ENCODE data around the gene DNAJA4. TPM values are rescaled to one million over a fixed set of nuclear protein-coding genes. Genes with fewer than 3 reads are reported as not detected.

Gene DNAJA4
- total and polyA plus RNA-seq, 2 of the 8 experiments (the other 6 are each of a cell fraction or from before 2014, with no cell fraction given), result 3.6 to 6.2 TPM

- Histone ChIP-seq H2BK12ac (ENCODE audit: low read depth, low read length) (no peak overlapping the region), H3K4me3 (ENCODE audit: extremely low read depth in 1 of 4, insufficient read depth in 2 of 4, low read depth in 3 of 4, low read length in 4 of 4) (no peak overlapping the region), H3K9me3 (ENCODE audit: insufficient read depth in 2 of 2, low read depth in 1 of 2, low read length in 1 of 2) (no peaks in the 10 kb centered on the region), H2BK5ac (ENCODE audit: low read depth, low read length) (no peak overlapping the region), H3K56ac (replicated peaks; ENCODE audit: insufficient read length, low read depth, low read length) (no peak overlapping the region), H4K8ac (ENCODE audit: extremely low read depth, insufficient read depth, low read length) (no peak overlapping the region), H3K14ac (ENCODE audit: insufficient read length) (no peak overlapping the region), H3K18ac (ENCODE audit: extremely low read depth, low read length) (no peak overlapping the region), H2BK20ac (ENCODE audit: low read length) (no peak overlapping the region), H3K27me3 (replicated peaks in 1 of 4; ENCODE audit: control insufficient read depth in 3 of 4, extremely low read depth in 1 of 4, insufficient read depth in 3 of 4, low read length in 3 of 4) (no peaks in the 10 kb centered on the region), H3K27ac (ENCODE audit: low read depth, low read length) (no peak overlapping the region), H4K20me1 (replicated peaks in 1 of 2; ENCODE audit: control insufficient read depth in 1 of 2, insufficient read depth in 2 of 2, low read length in 2 of 2) (no peaks in the 10 kb centered on the region), H2AFZ (ENCODE audit: low read length) (no peak overlapping the region), H4K5ac (ENCODE audit: insufficient read length, low read depth, low read length) (no peak overlapping the region), H3K23ac (ENCODE audit: insufficient read length) (no peak overlapping the region), H4K91ac (replicated peaks; ENCODE audit: insufficient read length, low read length) (no peak overlapping the region), H3K79me1 (ENCODE audit: low read depth, low read length) (no peaks in the 10 kb centered on the region), H2BK15ac (ENCODE audit: low read length) (no peak overlapping the region; the same call in 1 of the 2 replicates), H3K4me1 (replicated peaks in 1 of 4; ENCODE audit: control insufficient read depth in 3 of 4, insufficient read depth in 4 of 4, low read length in 3 of 4) (peaks cover 6 to 16% (median 14%) of the 10 kb centered on the region in 4 experiments), H3K9ac (replicated peaks in 1 of 4; ENCODE audit: extremely low read depth in 1 of 4, low read depth in 3 of 4, low read length in 3 of 4) (no peak overlapping the region), H3K4me2 (ENCODE audit: insufficient read depth in 1 of 2, low read depth in 2 of 2, low read length in 2 of 2) (no peak overlapping the region), H2AK5ac (ENCODE audit: low read depth, low read length) (no peak overlapping the region), H3K4ac (replicated peaks; ENCODE audit: insufficient read length, low read depth, low read length) (no peak overlapping the region), H3K23me2 (ENCODE audit: low read depth, low read length) (no peaks in the 10 kb centered on the region; the same call in 1 of the 2 replicates), H3K79me2 (ENCODE audit: control insufficient read depth in 1 of 2, insufficient read depth in 2 of 2, low read length in 2 of 2) (no peaks in the 10 kb centered on the region), H3K36me3 (ENCODE audit: control insufficient read depth in 2 of 4, insufficient read depth in 4 of 4, low read length in 3 of 4) (no peaks in the 10 kb centered on the region), H2BK120ac (replicated peaks; ENCODE audit: low read depth, low read length) (no peak overlapping the region)
- TF ChIP-seq RNF2 (IDR thresholded peaks at IDR 0.05; ENCODE audit: borderline replicate concordance, low read depth, low read length, missing control alignments, poor library complexity, severe bottlenecking), result no peak
- TF ChIP-seq TCF12 (IDR thresholded peaks at IDR 0.05; ENCODE audit: low read depth, low read length), result no peak
- no peak for TF ChIP-seq SIRT6 (IDR thresholded peaks at IDR 0.05; ENCODE audit: low read length)
- TF ChIP-seq KDM4A (IDR thresholded peaks at IDR 0.05; ENCODE audit: low read depth, low read length, severe bottlenecking), result no peak
- 86% methylated on average over 6 of the region's 6 CpGs; no CpG with 5 or more reads in 1 of the 2 experiments for WGBS, 2 experiments (ENCODE audit: extremely low coverage in 1 of 2, insufficient coverage in 1 of 2, insufficient read length in 1 of 2, insufficient replicate concordance in 2 of 2, low coverage in 1 of 2, low lambda C conversion rate in 2 of 2, missing lambda C conversion rate in 1 of 2)
- POLR2A ChIA-PET (ENCODE audit: partially characterized antibody), result no interaction called here
- FAIRE-seq (no peak), DNase-seq (ENCODE audit: low read depth in 1 of 2, low spot score in 2 of 2) (no peak)
- CTCF ChIA-PET (ENCODE audit: partially characterized antibody), result interaction anchor here (1.1 to 16.2 kb wide), 5 partner anchors 19 to 126 kb away, joined by 4 to 285 read pairs (median 48); no protein-coding TSS in a partner anchor
These were observed 27.9 kb upstream of the DNAJA4 start for GRCh38 chr15:78236491-78236890.
